ENCODE data around the gene BBOX1.

The BBOX1 gene

DNA sequence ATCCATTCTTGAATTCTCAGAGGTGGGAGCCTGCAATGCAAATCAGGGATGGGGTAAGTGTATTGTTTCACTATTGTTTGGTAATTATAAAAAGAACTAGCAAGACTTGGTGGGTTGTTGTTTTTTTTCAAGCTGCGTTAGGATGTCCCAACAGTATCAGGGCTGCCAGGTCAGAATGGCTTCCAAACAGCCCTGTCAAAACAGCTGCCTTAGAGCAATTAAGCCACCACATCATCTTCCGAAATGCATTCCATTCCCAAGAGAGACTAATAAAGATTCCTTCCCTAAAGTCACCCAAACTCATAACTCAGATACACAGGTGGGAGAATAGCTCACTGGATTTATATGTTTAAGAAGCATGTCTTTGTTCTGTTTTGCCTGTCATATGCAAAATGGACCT lies 23.5 kb downstream of the BBOX1 start:
- no peaks in the 10 kb centered on the region for H3K27me3 ChIP-seq (ENCODE audit: insufficient read depth, low read length, poor library complexity)
- no peak for TF ChIP-seq CTCF (IDR thresholded peaks at IDR 0.05; ENCODE audit: borderline replicate concordance, extremely low read depth, low read length, poor library complexity, severe bottlenecking)
- no peak for TF ChIP-seq EZH2 (IDR thresholded peaks at IDR 0.05; ENCODE audit: borderline replicate concordance, low read depth, low read length, severe bottlenecking)
- H3K4me1 ChIP-seq (ENCODE audit: insufficient read depth, low read length): no peaks in the 10 kb centered on the region
- no peak overlapping the region for H2AFZ ChIP-seq (ENCODE audit: low read depth, low read length)
- no peaks in the 10 kb centered on the region for H3K36me3 ChIP-seq (ENCODE audit: insufficient read depth, low read length)
- H3K9me3 ChIP-seq (ENCODE audit: insufficient read depth, low read length, severe bottlenecking): no peaks in the 10 kb centered on the region
- no peaks in the 10 kb centered on the region for H4K20me1 ChIP-seq (ENCODE audit: insufficient read depth, low read length)
- no peak overlapping the region for H3K27ac ChIP-seq (ENCODE audit: low read length)
- H3K79me2 ChIP-seq (ENCODE audit: insufficient read depth, low read length): no peaks in the 10 kb centered on the region
- DNase-seq (no peak), ATAC-seq (ENCODE audit: insufficient read depth, low read depth) (no peak)
- no peak overlapping the region for H3K4me2 ChIP-seq (ENCODE audit: insufficient read depth, low read length)
- no peak overlapping the region for H3K4me3 ChIP-seq (ENCODE audit: low read depth in 1 of 2, low read length in 2 of 2)
- H3K9ac ChIP-seq (ENCODE audit: low read depth, low read length): no peak overlapping the region

DNA sequence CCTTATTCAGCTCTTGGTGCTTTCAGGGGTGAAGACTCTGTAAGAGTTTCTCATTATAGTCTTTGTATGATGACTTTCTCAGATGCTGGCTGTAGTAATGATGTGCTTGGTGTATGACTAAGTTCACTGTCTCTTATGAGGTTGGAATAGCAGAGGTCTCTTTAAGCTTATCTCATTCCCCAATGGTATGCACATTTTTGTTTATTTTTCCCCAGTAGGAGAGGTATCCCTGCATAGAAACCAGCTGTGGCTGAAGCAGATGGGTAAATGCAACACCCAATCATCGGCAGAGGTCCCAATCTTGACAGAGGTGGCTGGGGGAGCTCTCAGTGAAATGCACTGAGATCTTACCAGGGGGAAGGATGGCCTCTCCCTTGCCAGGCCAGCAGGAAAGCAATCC lies 34.6 kb downstream of the BBOX1 start:
- no peaks in the 10 kb centered on the region for H3K79me2 ChIP-seq (ENCODE audit: insufficient read depth, low read length)
- no peak overlapping the region for H3K27ac ChIP-seq (ENCODE audit: low read length)
- no peak overlapping the region for H3K4me3 ChIP-seq (ENCODE audit: low read depth in 1 of 2, low read length in 2 of 2)
- ATAC-seq (ENCODE audit: insufficient read depth, low read depth) (no peak), DNase-seq (no peak)
- H3K36me3 ChIP-seq (ENCODE audit: insufficient read depth, low read length): no peaks in the 10 kb centered on the region
- H3K27me3 ChIP-seq (ENCODE audit: insufficient read depth, low read length, poor library complexity): no peaks in the 10 kb centered on the region
- no peak overlapping the region for H2AFZ ChIP-seq (ENCODE audit: low read depth, low read length)
- no peak overlapping the region for H3K4me2 ChIP-seq (ENCODE audit: insufficient read depth, low read length)
- no peaks in the 10 kb centered on the region for H3K4me1 ChIP-seq (ENCODE audit: insufficient read depth, low read length)
- TF ChIP-seq EZH2 (IDR thresholded peaks at IDR 0.05; ENCODE audit: borderline replicate concordance, low read depth, low read length, severe bottlenecking) (no peak), CTCF (IDR thresholded peaks at IDR 0.05; ENCODE audit: borderline replicate concordance, extremely low read depth, low read length, poor library complexity, severe bottlenecking) (no peak)
- no peak overlapping the region for H3K9ac ChIP-seq (ENCODE audit: low read depth, low read length)
- H3K9me3 ChIP-seq (ENCODE audit: insufficient read depth, low read length, severe bottlenecking): no peaks in the 10 kb centered on the region
- no peaks in the 10 kb centered on the region for H4K20me1 ChIP-seq (ENCODE audit: insufficient read depth, low read length)

- H3K9ac ChIP-seq (ENCODE audit: low read depth, low read length): no peak overlapping the region
- no peak overlapping the region for H3K27ac ChIP-seq (ENCODE audit: low read length)
- H3K36me3 ChIP-seq (ENCODE audit: insufficient read depth, low read length): no peaks in the 10 kb centered on the region
- no peak overlapping the region for H2AFZ ChIP-seq (ENCODE audit: low read depth, low read length)
- H4K20me1 ChIP-seq (ENCODE audit: insufficient read depth, low read length): no peaks in the 10 kb centered on the region
- H3K4me1 ChIP-seq (ENCODE audit: insufficient read depth, low read length): no peaks in the 10 kb centered on the region
- H3K27me3 ChIP-seq (ENCODE audit: insufficient read depth, low read length, poor library complexity): no peaks in the 10 kb centered on the region
- H3K4me3 ChIP-seq (ENCODE audit: low read depth in 1 of 2, low read length in 2 of 2): no peak overlapping the region
- no peaks in the 10 kb centered on the region for H3K79me2 ChIP-seq (ENCODE audit: insufficient read depth, low read length)
- ATAC-seq (ENCODE audit: insufficient read depth, low read depth) (no peak), DNase-seq (no peak)
- no peaks in the 10 kb centered on the region for H3K9me3 ChIP-seq (ENCODE audit: insufficient read depth, low read length, severe bottlenecking)
- TF ChIP-seq CTCF (IDR thresholded peaks at IDR 0.05; ENCODE audit: borderline replicate concordance, extremely low read depth, low read length, poor library complexity, severe bottlenecking): no peak
- no peak for TF ChIP-seq EZH2 (IDR thresholded peaks at IDR 0.05; ENCODE audit: borderline replicate concordance, low read depth, low read length, severe bottlenecking)
- no peak overlapping the region for H3K4me2 ChIP-seq (ENCODE audit: insufficient read depth, low read length)
Observed at GRCh38 chr11:27075655-27076054, 35.0 kb downstream of the BBOX1 start.

- no peak for TF ChIP-seq CTCF (IDR thresholded peaks at IDR 0.05; ENCODE audit: borderline replicate concordance, extremely low read depth, low read length, poor library complexity, severe bottlenecking)
- no peak for TF ChIP-seq EZH2 (IDR thresholded peaks at IDR 0.05; ENCODE audit: borderline replicate concordance, low read depth, low read length, severe bottlenecking)
- H3K9ac ChIP-seq (ENCODE audit: low read depth, low read length): no peak overlapping the region
Observed at GRCh38 chr11:27076121-27076589, 35.5 kb downstream of the BBOX1 start.

More at GRCh38 chr11:27076121-27076589, 35.5 kb downstream of the BBOX1 start:
- ATAC-seq (ENCODE audit: insufficient read depth, low read depth) (no peak), DNase-seq (no peak)
- H3K4me2 ChIP-seq (ENCODE audit: insufficient read depth, low read length): no peak overlapping the region
- H3K4me3 ChIP-seq (ENCODE audit: low read depth in 1 of 2, low read length in 2 of 2): no peak overlapping the region
- no peaks in the 10 kb centered on the region for H4K20me1 ChIP-seq (ENCODE audit: insufficient read depth, low read length)
- H3K27ac ChIP-seq (ENCODE audit: low read length): no peak overlapping the region
- no peak overlapping the region for H2AFZ ChIP-seq (ENCODE audit: low read depth, low read length)
- no peaks in the 10 kb centered on the region for H3K36me3 ChIP-seq (ENCODE audit: insufficient read depth, low read length)
- H3K79me2 ChIP-seq (ENCODE audit: insufficient read depth, low read length): no peaks in the 10 kb centered on the region
- H3K4me1 ChIP-seq (ENCODE audit: insufficient read depth, low read length): no peaks in the 10 kb centered on the region
- no peaks in the 10 kb centered on the region for H3K27me3 ChIP-seq (ENCODE audit: insufficient read depth, low read length, poor library complexity)
- H3K9me3 ChIP-seq (ENCODE audit: insufficient read depth, low read length, severe bottlenecking): no peaks in the 10 kb centered on the region
